HG02852 (cell line): ENCODE results near the gene SLC5A2.
"Not testable (repeated sequence)": the region's sequence is repeated elsewhere in the genome, so short reads cannot be mapped to it uniquely, and the experiment has no call there.

ENCODE experiments used
- ATAC-seq: cut with Tn5 transposase; IDR thresholded peaks from one replicate; pipeline ENCODE4 v1.9.1; 2021; ENCODE audit warnings: mild to moderate bottlenecking, moderate library complexity; ENCODE audit not compliant: unreplicated experiment

Gene SLC5A2

DNA sequence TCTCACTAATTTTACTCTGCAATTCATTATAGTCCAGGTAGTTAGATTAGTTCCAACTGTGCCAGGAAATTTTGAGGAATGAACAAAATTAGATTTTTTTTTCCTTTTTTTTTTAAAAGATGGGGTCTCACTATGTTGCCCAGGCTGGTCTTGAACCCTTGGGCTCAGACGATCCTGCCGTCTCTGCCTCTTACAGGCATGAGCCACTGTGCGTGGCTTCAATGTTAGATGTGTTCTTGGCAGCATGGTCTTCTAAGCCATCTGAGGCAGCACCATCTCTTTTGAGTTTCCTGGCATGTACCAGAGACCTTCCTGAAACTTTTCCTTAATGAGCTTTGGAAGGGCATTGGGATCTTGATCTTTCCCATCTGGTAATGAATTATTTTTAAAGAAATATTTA is 42.2 kb downstream of the SLC5A2 start:
- no peak for ATAC-seq

GRCh38 chr16:31527734-31528274 is 44.9 kb downstream of the SLC5A2 start, which contains the start of gene AHSP:
TSS of gene AHSP (plus strand) at chr16:31527900. CDS start at chr16:31528140, 240 bp downstream.
- no peak for ATAC-seq

GRCh38 chr16:31528523-31529107 is 45.7 kb downstream of the SLC5A2 start:
- ATAC-seq = no peak

DNA sequence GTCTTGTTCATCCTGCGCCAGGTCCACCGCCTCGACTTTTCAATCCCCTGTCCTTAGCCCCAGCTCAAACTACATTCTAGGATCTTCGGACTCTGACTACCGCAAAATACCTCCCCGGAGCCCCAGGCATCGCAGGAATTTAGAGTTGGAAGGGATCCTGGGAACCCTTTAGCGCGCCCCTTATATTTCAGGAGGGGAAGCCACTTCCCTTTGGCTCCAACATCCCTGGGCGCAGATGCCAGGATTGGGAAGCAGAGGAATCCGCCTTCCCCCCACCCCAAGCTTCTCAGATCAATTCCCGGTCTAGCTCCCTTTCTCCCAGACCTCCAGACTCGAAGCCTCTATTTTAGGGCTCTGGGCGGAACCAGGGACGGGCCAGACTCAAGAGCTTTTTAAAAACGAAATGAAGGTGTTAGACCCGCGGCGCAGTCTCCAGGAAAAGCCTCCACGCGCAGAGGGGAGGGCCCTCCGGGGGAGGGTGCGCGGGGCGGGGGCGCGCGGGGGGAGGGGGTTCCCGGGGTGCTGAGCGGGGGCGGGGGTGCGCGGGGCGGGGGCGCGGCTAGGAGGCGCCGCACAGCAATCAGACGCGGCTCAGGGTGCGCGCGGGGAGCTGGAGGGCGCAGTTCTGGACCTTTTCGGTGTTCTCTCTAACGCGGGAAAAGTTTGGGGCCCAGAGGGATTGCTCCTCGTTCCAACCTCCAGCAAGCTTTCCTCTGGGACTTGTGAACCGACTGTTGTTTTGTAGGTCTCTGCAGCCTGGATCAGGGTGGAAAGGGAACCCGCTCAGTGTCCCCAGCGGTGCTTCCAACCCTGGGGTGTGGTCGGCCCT is 46.4 kb downstream of the SLC5A2 start:
- ATAC-seq = no peak

DNA sequence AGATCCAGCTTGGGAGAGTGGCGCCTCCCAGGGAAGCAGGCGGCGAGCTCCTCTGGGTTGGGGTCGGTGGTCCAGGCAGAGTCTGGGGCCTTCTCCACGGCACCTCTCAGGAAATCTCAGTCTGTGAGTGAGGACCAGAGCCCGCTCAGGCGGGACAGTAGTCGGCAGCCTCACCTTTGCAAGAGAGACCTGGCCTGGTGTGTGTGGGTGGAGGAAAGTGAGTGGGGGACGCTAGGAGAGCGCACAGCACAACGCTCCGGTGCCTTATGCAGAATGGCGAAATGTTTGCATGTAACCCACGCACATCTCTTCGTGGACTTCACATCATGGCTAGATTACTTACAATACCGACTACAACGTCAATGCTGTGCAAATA is 47.0 kb downstream of the SLC5A2 start:
- ATAC-seq = no peak

DNA sequence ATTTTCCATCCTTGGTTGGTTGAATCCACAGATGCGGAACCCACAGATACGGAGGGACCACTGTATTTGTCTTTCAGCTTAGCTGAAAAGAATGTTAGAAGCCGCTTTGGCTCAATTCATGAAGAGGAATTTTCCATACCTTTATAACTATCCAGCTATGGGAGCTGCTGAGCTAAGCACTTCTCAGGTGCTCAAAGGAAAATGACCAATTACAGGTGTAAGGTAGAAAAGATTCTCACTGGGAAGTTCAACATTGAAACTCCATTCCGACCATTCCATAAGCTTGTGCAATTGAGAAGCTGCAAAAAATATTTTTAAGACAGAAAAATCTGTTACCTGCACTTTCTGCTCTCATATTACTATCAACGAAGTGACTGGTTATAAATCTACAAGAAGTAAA is 47.5 kb downstream of the SLC5A2 start:
- ATAC-seq = no peak

- ATAC-seq = no peak
Observed at GRCh38 chr16:31531096-31531495, 48.2 kb downstream of the SLC5A2 start.

- ATAC-seq = no peak
Observed at GRCh38 chr16:31532120-31532519, 49.2 kb downstream of the SLC5A2 start.

GRCh38 chr16:31532896-31533295 is 50.0 kb downstream of the SLC5A2 start:
- no peak for ATAC-seq

- no peak for ATAC-seq
Observed at GRCh38 chr16:31535737-31536136, 52.8 kb downstream of the SLC5A2 start.

DNA sequence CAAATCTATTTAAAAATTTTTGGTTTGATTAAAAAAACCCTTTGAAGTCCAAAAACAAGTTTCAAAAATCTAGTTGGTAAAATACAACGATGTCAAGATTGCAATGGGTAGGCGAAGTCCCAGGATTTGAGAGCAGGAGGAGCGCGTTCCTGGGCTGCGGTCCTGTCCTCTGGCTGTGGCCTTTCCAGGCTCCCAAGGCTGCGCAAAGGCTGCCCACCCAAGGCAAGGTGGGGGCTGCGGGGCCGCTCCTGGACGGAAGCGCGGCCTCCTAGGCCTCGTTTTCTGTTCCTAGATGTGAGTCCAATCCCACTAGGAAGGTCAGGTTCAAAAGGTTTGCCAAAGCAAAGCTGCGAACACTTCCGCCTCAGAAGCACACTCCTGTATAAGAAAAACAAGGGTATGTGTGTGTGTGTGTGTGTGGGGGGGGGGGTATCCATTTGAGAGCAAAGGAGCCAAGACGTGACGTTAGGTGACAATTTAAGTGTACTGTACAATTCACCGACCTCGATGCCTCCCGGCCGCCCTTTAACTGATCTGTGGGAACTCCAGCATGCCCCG is 54.0 kb downstream of the SLC5A2 start:
- ATAC-seq = no peak

GRCh38 chr16:31537362-31538242 is 54.7 kb downstream of the SLC5A2 start:
- ATAC-seq = no peak

GRCh38 chr16:31538243-31538598 is 55.3 kb downstream of the SLC5A2 start:
- not testable (repeated sequence) for ATAC-seq

- ATAC-seq = not testable (repeated sequence)
Observed at GRCh38 chr16:31539762-31540161, 56.8 kb downstream of the SLC5A2 start.
